Measurements from ENCODE around the gene PGLYRP1.

DNA sequence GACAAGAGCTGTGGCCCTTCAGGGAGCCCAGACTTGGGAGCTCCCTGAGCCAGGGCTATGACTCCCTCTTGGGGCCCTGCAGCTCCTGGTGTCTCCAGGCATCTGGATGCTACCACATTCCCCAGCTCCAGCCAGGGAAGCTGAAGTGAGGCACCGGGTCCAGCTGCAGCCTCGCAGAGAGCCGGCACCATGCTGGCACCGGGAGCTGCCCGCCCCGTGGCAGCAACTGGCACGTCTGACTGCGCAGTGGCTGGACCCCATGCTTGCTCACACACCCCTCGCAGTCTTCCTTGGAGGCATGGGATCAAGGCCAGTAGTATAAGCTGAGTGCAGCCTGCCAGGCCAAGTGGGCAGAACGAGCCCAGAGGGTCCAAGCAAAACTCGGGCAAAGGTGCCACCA is 10.5 kb upstream of the PGLYRP1 start:
- TF ChIP-seq, protein P1, sequence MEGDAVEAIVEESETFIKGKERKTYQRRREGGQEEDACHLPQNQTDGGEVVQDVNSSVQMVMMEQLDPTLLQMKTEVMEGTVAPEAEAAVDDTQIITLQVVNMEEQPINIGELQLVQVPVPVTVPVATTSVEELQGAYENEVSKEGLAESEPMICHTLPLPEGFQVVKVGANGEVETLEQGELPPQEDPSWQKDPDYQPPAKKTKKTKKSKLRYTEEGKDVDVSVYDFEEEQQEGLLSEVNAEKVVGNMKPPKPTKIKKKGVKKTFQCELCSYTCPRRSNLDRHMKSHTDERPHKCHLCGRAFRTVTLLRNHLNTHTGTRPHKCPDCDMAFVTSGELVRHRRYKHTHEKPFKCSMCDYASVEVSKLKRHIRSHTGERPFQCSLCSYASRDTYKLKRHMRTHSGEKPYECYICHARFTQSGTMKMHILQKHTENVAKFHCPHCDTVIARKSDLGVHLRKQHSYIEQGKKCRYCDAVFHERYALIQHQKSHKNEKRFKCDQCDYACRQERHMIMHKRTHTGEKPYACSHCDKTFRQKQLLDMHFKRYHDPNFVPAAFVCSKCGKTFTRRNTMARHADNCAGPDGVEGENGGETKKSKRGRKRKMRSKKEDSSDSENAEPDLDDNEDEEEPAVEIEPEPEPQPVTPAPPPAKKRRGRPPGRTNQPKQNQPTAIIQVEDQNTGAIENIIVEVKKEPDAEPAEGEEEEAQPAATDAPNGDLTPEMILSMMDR (IDR thresholded peaks at IDR 0.05; ENCODE audit: low read depth, low read length) = no peak
- TF ChIP-seq EZH2phosphoT487 (IDR thresholded peaks at IDR 0.05; ENCODE audit: low read depth) = no peak
